Activated naive CD4-positive, alpha-beta T cell treated with anti-CD3 and anti-CD28 coated beads, Interleukin-2, amount 10 ng/mL, durations not matched to agents 7 days and 5 days (primary cell): ENCODE results near the gene PRR15.

Experiments used
- CTCF ChIA-PET: fragments of 350-600 bp; sonication (Branson Sonifier 250); formaldehyde crosslinking; loops from one replicate; lab custom pipeline; 2021; ENCODE audit warnings: antibody characterized with exemption; lab: Charles Lee
- DNase-seq: peaks from one replicate; pipeline ENCODE4 v3.0.0-alpha.2; 2020
- H3K27ac Mint-ChIP-seq: one replicate; pipeline ENCODE4 v1.8.0; 2021; ENCODE audit warnings: mild to moderate bottlenecking, moderate library complexity, mixed read lengths
- H3K27me3 Mint-ChIP-seq: one replicate; pipeline ENCODE4 v1.8.0; 2021; ENCODE audit warnings: mild to moderate bottlenecking, mixed read lengths
- H3K36me3 Mint-ChIP-seq: one replicate; pipeline ENCODE4 v1.8.0; 2021; ENCODE audit warnings: mixed read lengths
- H3K4me1 Mint-ChIP-seq: one replicate; pipeline ENCODE4 v1.8.0; 2021; ENCODE audit warnings: mixed read lengths
- H3K4me3 Mint-ChIP-seq: one replicate; pipeline ENCODE4 v1.8.0; 2021; ENCODE audit warnings: mild to moderate bottlenecking, moderate library complexity, mixed read lengths
- H3K9me3 Mint-ChIP-seq: one replicate; pipeline ENCODE4 v1.8.0; 2021; ENCODE audit warnings: mixed read lengths

The PRR15 gene

GRCh38 chr7:29609162-29610037 is 45.8 kb downstream of the PRR15 start:
- Mint-ChIP-seq H3K27me3 (peaks cover 13% of the 10 kb centered on the region), H3K36me3 (no peaks in the 10 kb centered on the region), H3K4me1 (no peaks in the 10 kb centered on the region), H3K4me3 (no peak overlapping the region), H3K9me3 (peaks cover under 1% of the 10 kb centered on the region), H3K27ac (no peak overlapping the region)
- no peak for DNase-seq
- CTCF ChIA-PET = no interaction called here

GRCh38 chr7:29610086-29610485 is 46.5 kb downstream of the PRR15 start:
- DNase-seq = no peak
- Mint-ChIP-seq H3K27me3 (peaks cover 13% of the 10 kb centered on the region), H3K27ac (no peak overlapping the region), H3K36me3 (no peaks in the 10 kb centered on the region), H3K4me1 (no peaks in the 10 kb centered on the region), H3K9me3 (no peaks in the 10 kb centered on the region), H3K4me3 (no peak overlapping the region)
- CTCF ChIA-PET = no interaction called here

GRCh38 chr7:29611941-29612544 is 48.4 kb downstream of the PRR15 start:
- no peaks in the 10 kb centered on the region for H3K4me1 Mint-ChIP-seq
- H3K4me3 Mint-ChIP-seq = no peak overlapping the region
- no peak overlapping the region for H3K27ac Mint-ChIP-seq
- CTCF ChIA-PET = no interaction called here
- no peak for DNase-seq
- no peaks in the 10 kb centered on the region for H3K36me3 Mint-ChIP-seq
- peaks cover 14% of the 10 kb centered on the region for H3K27me3 Mint-ChIP-seq
- H3K9me3 Mint-ChIP-seq = no peaks in the 10 kb centered on the region

- H3K4me3 Mint-ChIP-seq = no peak overlapping the region
- peaks cover 14% of the 10 kb centered on the region for H3K27me3 Mint-ChIP-seq
- CTCF ChIA-PET = interaction anchor here (0.7 kb wide), 1 partner anchor 500 kb away, joined by 3 read pairs; no protein-coding TSS in a partner anchor
- no peaks in the 10 kb centered on the region for H3K36me3 Mint-ChIP-seq
- no peak overlapping the region for H3K27ac Mint-ChIP-seq
- no peak for DNase-seq
- no peaks in the 10 kb centered on the region for H3K9me3 Mint-ChIP-seq
- no peaks in the 10 kb centered on the region for H3K4me1 Mint-ChIP-seq
Measured at GRCh38 chr7:29612596-29612995, 49.0 kb downstream of the PRR15 start.

- Mint-ChIP-seq H3K27me3 (peaks cover 14% of the 10 kb centered on the region), H3K36me3 (no peaks in the 10 kb centered on the region)
- CTCF ChIA-PET = interaction anchor here (0.7 kb wide), 1 partner anchor 501 kb away, joined by 3 read pairs; no protein-coding TSS in a partner anchor
Measured at GRCh38 chr7:29613100-29613499, 49.5 kb downstream of the PRR15 start.

GRCh38 chr7:29614229-29614628 is 50.6 kb downstream of the PRR15 start:
- Mint-ChIP-seq H3K9me3 (no peaks in the 10 kb centered on the region), H3K36me3 (no peaks in the 10 kb centered on the region), H3K4me3 (no peak overlapping the region), H3K4me1 (no peaks in the 10 kb centered on the region), H3K27me3 (peaks cover 14% of the 10 kb centered on the region), H3K27ac (no peak overlapping the region)
- no peak for DNase-seq
- CTCF ChIA-PET = no interaction called here

More at GRCh38 chr7:29613100-29613499, 49.5 kb downstream of the PRR15 start:
- no peak overlapping the region for H3K4me3 Mint-ChIP-seq
- DNase-seq = no peak
- no peak overlapping the region for H3K27ac Mint-ChIP-seq
- H3K4me1 Mint-ChIP-seq = no peaks in the 10 kb centered on the region
- no peaks in the 10 kb centered on the region for H3K9me3 Mint-ChIP-seq
